Stimulated activated naive B cell treated with anti-CD40 and anti-IgM and Interleukin-4, amounts not matched to agents 10 μg/mL and 1 μg/mL and 100 μg/mL, for 72 hours (primary cell): ENCODE data around the gene GID8.
A peak's percentile ranks its signal among the peaks of the same experiment; 100 is the strongest.
"Not testable (repeated sequence)": the region's sequence is repeated elsewhere in the genome, so short reads cannot be mapped to it uniquely, and the experiment has no call there.

Experiments
- ATAC-seq, 2 donors: fragments of 150-1000 bp; cut with Tn5 transposase; replicated peaks; 2 replicates each; pipeline ENCODE4 v1.10.0; 2021; ENCODE audit warnings: moderate library complexity in 1 of 2
- DNase-seq: peaks from one replicate; pipeline ENCODE4 v3.0.0; 2021
- H3K27ac Mint-ChIP-seq: one replicate; pipeline ENCODE4 v1.8.0; 2022; ENCODE audit warnings: mild to moderate bottlenecking, mixed read lengths
- H3K27me3 Mint-ChIP-seq, 2 donors: one replicate each; pipeline ENCODE4 v1.8.0; 2022; ENCODE audit warnings: mixed read lengths in 2 of 2
- H3K36me3 Mint-ChIP-seq, 2 donors: one replicate each; pipeline ENCODE4 v1.8.0; 2022; ENCODE audit warnings: mixed read lengths in 2 of 2, mild to moderate bottlenecking in 1 of 2
- H3K4me1 Mint-ChIP-seq, 2 donors: one replicate each; pipeline ENCODE4 v1.8.0; 2022; ENCODE audit warnings: mixed read lengths in 2 of 2, mild to moderate bottlenecking in 1 of 2
- H3K4me3 Mint-ChIP-seq, 2 donors: one replicate each; pipeline ENCODE4 v1.8.0; 2022; ENCODE audit warnings: mild to moderate bottlenecking in 2 of 2, mixed read lengths in 2 of 2, moderate library complexity in 1 of 2
- H3K9me3 Mint-ChIP-seq, 2 donors: one replicate each; pipeline ENCODE4 v1.8.0; 2022; ENCODE audit warnings: mixed read lengths in 2 of 2, mild to moderate bottlenecking in 1 of 2

The GID8 gene

GRCh38 chr20:62958388-62959100 lies 20.6 kb downstream of the GID8 start:
- DNase-seq = no peak
- Mint-ChIP-seq H3K9me3 (no peaks in the 10 kb centered on the region), H3K27me3 (no peaks in the 10 kb centered on the region), H3K27ac (no peak overlapping the region), H3K4me3 (peak overlapping the region in 1 of 2 donors; percentile 28), H3K36me3 (peaks cover 40 to 43% of the 10 kb centered on the region in 2 donors), H3K4me1 (peaks cover 11 to 58% of the 10 kb centered on the region in 2 donors)
- ATAC-seq = no peak

- H3K36me3 Mint-ChIP-seq = peaks cover 42 to 49% of the 10 kb centered on the region in 2 donors
- no peaks in the 10 kb centered on the region for H3K9me3 Mint-ChIP-seq
- H3K4me3 Mint-ChIP-seq = peak overlapping the region in 1 of 2 donors; percentile 28
- H3K27me3 Mint-ChIP-seq = no peaks in the 10 kb centered on the region
- ATAC-seq (no peak), DNase-seq (no peak)
- no peak overlapping the region for H3K27ac Mint-ChIP-seq
- H3K4me1 Mint-ChIP-seq = peaks cover 9 to 52% of the 10 kb centered on the region in 2 donors
Observed at GRCh38 chr20:62959101-62959971, 21.4 kb downstream of the GID8 start.

GRCh38 chr20:62959998-62960436 lies 22.1 kb downstream of the GID8 start:
- no peak for ATAC-seq
- peaks cover 4 to 45% of the 10 kb centered on the region in 2 donors for H3K4me1 Mint-ChIP-seq
- H3K27ac Mint-ChIP-seq = no peak overlapping the region
- no peaks in the 10 kb centered on the region for H3K27me3 Mint-ChIP-seq
- no peaks in the 10 kb centered on the region for H3K9me3 Mint-ChIP-seq
- DNase-seq = no peak
- peaks cover 44 to 52% of the 10 kb centered on the region in 2 donors for H3K36me3 Mint-ChIP-seq
- no peak overlapping the region for H3K4me3 Mint-ChIP-seq

- DNase-seq, H3K9me3 Mint-ChIP-seq, H3K27ac Mint-ChIP-seq, H3K27me3 Mint-ChIP-seq, H3K4me3 Mint-ChIP-seq, ATAC-seq: not testable (repeated sequence)
- Mint-ChIP-seq H3K36me3 (peaks cover 49 to 55% of the 10 kb centered on the region in 2 donors), H3K4me1 (peaks cover 4 to 44% of the 10 kb centered on the region in 2 donors)
Observed at GRCh38 chr20:62960446-62961309, 22.7 kb downstream of the GID8 start.

GRCh38 chr20:62961310-62961783 lies 23.4 kb downstream of the GID8 start:
- no peak for DNase-seq
- no peak for ATAC-seq
- Mint-ChIP-seq H3K27ac (peak overlapping the region; percentile 14), H3K27me3 (no peaks in the 10 kb centered on the region), H3K9me3 (no peaks in the 10 kb centered on the region), H3K4me1 (peaks cover 2 to 37% of the 10 kb centered on the region in 2 donors), H3K36me3 (peaks cover 46 to 51% of the 10 kb centered on the region in 2 donors), H3K4me3 (no peak overlapping the region)

GRCh38 chr20:62961799-62962198 lies 23.9 kb downstream of the GID8 start:
- no peak for ATAC-seq
- H3K27me3 Mint-ChIP-seq = no peaks in the 10 kb centered on the region
- no peak overlapping the region for H3K4me3 Mint-ChIP-seq
- no peak for DNase-seq
- no peak overlapping the region for H3K27ac Mint-ChIP-seq
- H3K36me3 Mint-ChIP-seq = peaks cover 47 to 49% of the 10 kb centered on the region in 2 donors
- no peaks in the 10 kb centered on the region for H3K9me3 Mint-ChIP-seq
- H3K4me1 Mint-ChIP-seq = peaks cover 2 to 33% of the 10 kb centered on the region in 2 donors

GRCh38 chr20:62962221-62962879 lies 24.4 kb downstream of the GID8 start:
- DNase-seq (no peak), ATAC-seq (no peak)
- Mint-ChIP-seq H3K27me3 (no peaks in the 10 kb centered on the region), H3K9me3 (no peaks in the 10 kb centered on the region), H3K36me3 (peaks cover 43% of the 10 kb centered on the region in 2 donors), H3K4me3 (no peak overlapping the region), H3K27ac (no peak overlapping the region), H3K4me1 (peaks cover 2 to 27% of the 10 kb centered on the region in 2 donors)

- peak overlapping the region; percentile 37 for H3K27ac Mint-ChIP-seq
- peaks cover 2 to 24% of the 10 kb centered on the region in 2 donors for H3K4me1 Mint-ChIP-seq
- DNase-seq (no peak), ATAC-seq (no peak)
- peaks cover 40 to 41% of the 10 kb centered on the region in 2 donors for H3K36me3 Mint-ChIP-seq
- no peak overlapping the region for H3K4me3 Mint-ChIP-seq
- no peaks in the 10 kb centered on the region for H3K27me3 Mint-ChIP-seq
- H3K9me3 Mint-ChIP-seq = no peaks in the 10 kb centered on the region
Observed at GRCh38 chr20:62962891-62963613, 25.1 kb downstream of the GID8 start.

GRCh38 chr20:62963614-62964397 lies 25.9 kb downstream of the GID8 start:
- DNase-seq (no peak), ATAC-seq (no peak)
- peaks cover 2 to 18% of the 10 kb centered on the region in 2 donors for H3K4me1 Mint-ChIP-seq
- no peak overlapping the region for H3K27ac Mint-ChIP-seq
- H3K9me3 Mint-ChIP-seq = no peaks in the 10 kb centered on the region
- peaks cover 35 to 37% of the 10 kb centered on the region in 2 donors for H3K36me3 Mint-ChIP-seq
- no peak overlapping the region for H3K4me3 Mint-ChIP-seq
- H3K27me3 Mint-ChIP-seq = no peaks in the 10 kb centered on the region

GRCh38 chr20:62964700-62965099 lies 26.8 kb downstream of the GID8 start:
- Mint-ChIP-seq H3K27ac (no peak overlapping the region), H3K27me3 (no peaks in the 10 kb centered on the region), H3K36me3 (peaks cover 33 to 36% of the 10 kb centered on the region in 2 donors), H3K4me3 (no peak overlapping the region), H3K4me1 (peaks cover 2 to 9% of the 10 kb centered on the region in 2 donors), H3K9me3 (no peaks in the 10 kb centered on the region)
- ATAC-seq (no peak), DNase-seq (no peak)

GRCh38 chr20:62965363-62965771 lies 27.4 kb downstream of the GID8 start:
- no peaks in the 10 kb centered on the region for H3K27me3 Mint-ChIP-seq
- no peak for DNase-seq
- no peaks in the 10 kb centered on the region for H3K9me3 Mint-ChIP-seq
- ATAC-seq = no peak
- no peak overlapping the region for H3K4me3 Mint-ChIP-seq
- H3K4me1 Mint-ChIP-seq = peaks cover 0 to 4% of the 10 kb centered on the region in 2 donors
- H3K27ac Mint-ChIP-seq = no peak overlapping the region
- peaks cover 28 to 29% of the 10 kb centered on the region in 2 donors for H3K36me3 Mint-ChIP-seq
